Measurements from ENCODE around the gene BPIFB3.
A peak's percentile ranks its signal among the peaks of the same experiment; 100 is the strongest.
"Not testable (repeated sequence)": the region's sequence is repeated elsewhere in the genome, so short reads cannot be mapped to it uniquely, and the experiment has no call there.

Gene BPIFB3

GRCh38 chr20:33092361-33092760 lies 38.7 kb downstream of the BPIFB3 start:
- DNase-seq: no peak

- DNase-seq: no peak
These were observed 39.4 kb downstream of the BPIFB3 start for GRCh38 chr20:33093074-33093473.

GRCh38 chr20:33093582-33093981 lies 39.9 kb downstream of the BPIFB3 start:
- no peak for DNase-seq

GRCh38 chr20:33095249-33095648 lies 41.5 kb downstream of the BPIFB3 start:
- DNase-seq: no peak

GRCh38 chr20:33095902-33096584 lies 42.3 kb downstream of the BPIFB3 start:
- DNase-seq: peak; percentile 69

- DNase-seq: no peak
These were observed 43.3 kb downstream of the BPIFB3 start for GRCh38 chr20:33097001-33097400.

GRCh38 chr20:33099843-33100538 lies 46.3 kb downstream of the BPIFB3 start:
- no peak for DNase-seq

- DNase-seq: no peak
These were observed 49.9 kb downstream of the BPIFB3 start for GRCh38 chr20:33103556-33103955.

GRCh38 chr20:33104336-33104735 lies 50.6 kb downstream of the BPIFB3 start:
- DNase-seq: no peak

GRCh38 chr20:33105316-33105924 lies 51.7 kb downstream of the BPIFB3 start:
- DNase-seq: no peak

GRCh38 chr20:33106058-33106620 lies 52.4 kb downstream of the BPIFB3 start:
- peak; percentile 41 for DNase-seq

GRCh38 chr20:33108661-33109060 lies 55.0 kb downstream of the BPIFB3 start:
- DNase-seq: no peak

- DNase-seq: no peak
These were observed 56.6 kb downstream of the BPIFB3 start for GRCh38 chr20:33110147-33110825.

GRCh38 chr20:33111306-33111705 lies 57.6 kb downstream of the BPIFB3 start:
- DNase-seq: no peak

- no peak for DNase-seq
These were observed 59.1 kb downstream of the BPIFB3 start for GRCh38 chr20:33112547-33113386.

GRCh38 chr20:33113387-33113908 lies 59.7 kb downstream of the BPIFB3 start:
- DNase-seq: no peak

- DNase-seq: not testable (repeated sequence)
These were observed 61.8 kb downstream of the BPIFB3 start for GRCh38 chr20:33115501-33115900.

GRCh38 chr20:33119725-33120720 lies 66.3 kb downstream of the BPIFB3 start:
- no peak for DNase-seq

- DNase-seq: no peak
These were observed 67.2 kb downstream of the BPIFB3 start for GRCh38 chr20:33120934-33121333.

GRCh38 chr20:33122297-33122696 lies 68.6 kb downstream of the BPIFB3 start:
- DNase-seq: not testable (repeated sequence)
